UCSD-AML1 (cell line): Measurements from ENCODE around the gene MYB.

Experiments used
- DNase-seq: peaks from one replicate; lab custom pipeline; 2025; ENCODE audit not compliant: unreplicated experiment; lab: John Stamatoyannopoulos, UW

MYB gene

GRCh38 chr6:135219346-135219745, 38.2 kb downstream of the MYB start:
- no peak for DNase-seq

- DNase-seq, result no peak
Measured at GRCh38 chr6:135221042-135221441, 39.9 kb downstream of the MYB start.

GRCh38 chr6:135221505-135221904, 40.4 kb downstream of the MYB start:
- no peak for DNase-seq

- no peak for DNase-seq
Measured at GRCh38 chr6:135222623-135223022, 41.5 kb downstream of the MYB start.

- no peak for DNase-seq
Measured at GRCh38 chr6:135224037-135224647, 43.0 kb downstream of the MYB start.

GRCh38 chr6:135225911-135226310, 44.8 kb downstream of the MYB start:
- no peak for DNase-seq

GRCh38 chr6:135226537-135226936, 45.4 kb downstream of the MYB start:
- DNase-seq, result no peak

- no peak for DNase-seq
Measured at GRCh38 chr6:135227349-135227748, 46.2 kb downstream of the MYB start.

- DNase-seq, result no peak
Measured at GRCh38 chr6:135227758-135228157, 46.6 kb downstream of the MYB start.

GRCh38 chr6:135228486-135228885, 47.4 kb downstream of the MYB start:
- no peak for DNase-seq

GRCh38 chr6:135229996-135230395, 48.9 kb downstream of the MYB start:
- DNase-seq, result no peak

- DNase-seq, result no peak
Measured at GRCh38 chr6:135230711-135231468, 49.8 kb downstream of the MYB start.

GRCh38 chr6:135231469-135231844, 50.3 kb downstream of the MYB start:
- DNase-seq, result no peak

- no peak for DNase-seq
Measured at GRCh38 chr6:135233686-135234491, 52.8 kb downstream of the MYB start.

GRCh38 chr6:135234492-135234780, 53.3 kb downstream of the MYB start:
- DNase-seq, result no peak

GRCh38 chr6:135235716-135236115, 54.6 kb downstream of the MYB start:
- no peak for DNase-seq

- no peak for DNase-seq
Measured at GRCh38 chr6:135236319-135236718, 55.2 kb downstream of the MYB start.

- no peak for DNase-seq
Measured at GRCh38 chr6:135236732-135237131, 55.6 kb downstream of the MYB start.

GRCh38 chr6:135240711-135241110, 59.6 kb downstream of the MYB start:
- DNase-seq, result no peak

- no peak for DNase-seq
Measured at GRCh38 chr6:135243871-135244796, 63.0 kb downstream of the MYB start.

- no peak for DNase-seq
Measured at GRCh38 chr6:135244805-135245204, 63.7 kb downstream of the MYB start.
